ENCODE measurements around the gene CEP104.
A peak's percentile ranks its signal among the peaks of the same experiment; 100 is the strongest.

Gene CEP104

GRCh38 chr1:3894626-3895278, 37.7 kb upstream of the CEP104 start:
- no peak for DNase-seq

DNA sequence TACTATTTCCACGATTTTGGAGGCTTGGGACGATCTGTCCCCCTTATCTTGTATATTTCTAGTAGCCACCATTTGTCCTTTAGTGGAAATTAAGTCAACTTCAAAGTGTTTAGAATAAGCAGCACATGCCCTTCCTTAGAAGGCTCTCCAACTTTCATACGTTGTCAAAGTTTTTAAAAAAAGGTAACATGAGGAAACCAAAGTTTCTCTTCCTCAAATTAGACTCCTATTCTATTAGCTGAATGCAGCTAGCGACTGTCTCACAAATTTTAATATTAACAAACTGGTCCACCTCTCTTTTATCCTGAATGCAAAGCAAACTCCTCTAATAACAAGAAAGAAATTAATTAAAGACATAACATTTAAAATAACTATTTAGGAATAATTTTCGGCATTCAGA, 36.2 kb upstream of the CEP104 start:
- no peak for DNase-seq

- no peak for DNase-seq
These were observed 35.7 kb upstream of the CEP104 start for GRCh38 chr1:3892748-3893147.

GRCh38 chr1:3891329-3891865, 34.4 kb upstream of the CEP104 start:
- DNase-seq = no peak

DNA sequence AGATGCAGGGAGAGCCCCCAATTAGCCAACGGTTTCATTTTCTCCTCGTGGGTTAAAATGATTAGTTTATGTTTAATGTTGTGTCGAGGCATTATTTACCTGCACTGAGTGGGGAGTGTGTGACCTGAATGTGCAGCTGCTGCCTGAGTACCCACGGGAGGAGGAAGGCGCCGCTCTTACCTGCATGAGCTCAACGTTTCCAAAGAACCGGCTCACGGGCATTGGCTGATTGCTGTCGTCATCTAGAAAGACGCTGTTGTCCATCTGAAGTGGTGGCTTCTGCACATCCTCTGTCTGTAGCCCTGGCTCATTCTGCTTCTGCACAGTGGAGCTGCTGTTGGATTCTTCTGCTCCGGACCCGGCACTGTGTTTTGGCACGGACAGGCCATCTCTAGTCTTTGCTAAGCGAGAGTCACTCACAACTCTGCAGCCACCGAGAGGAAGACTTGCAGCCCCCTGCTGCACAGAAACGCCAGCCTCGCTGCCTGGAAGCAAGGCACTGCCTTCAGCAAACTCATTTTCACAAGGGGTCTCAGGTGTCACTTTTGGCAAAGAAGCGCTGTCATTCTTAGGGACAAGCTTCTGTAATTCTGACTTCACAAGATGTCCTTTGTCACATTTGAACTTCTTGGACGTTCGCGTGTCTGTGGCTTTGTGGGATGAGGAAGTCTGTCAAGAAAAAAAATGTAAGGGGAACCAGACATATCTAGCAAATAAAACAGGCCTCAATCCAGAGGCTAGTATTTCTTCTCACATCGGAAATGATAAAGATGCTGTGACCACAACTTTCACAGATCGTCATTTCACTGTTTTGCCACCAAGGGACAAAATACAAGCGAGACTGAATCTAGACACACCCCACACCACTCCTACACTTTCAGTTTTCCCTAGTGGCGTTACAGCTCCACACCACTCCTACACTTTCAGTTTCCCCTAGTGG, 33.6 kb upstream of the CEP104 start:
- DNase-seq = no peak

DNA sequence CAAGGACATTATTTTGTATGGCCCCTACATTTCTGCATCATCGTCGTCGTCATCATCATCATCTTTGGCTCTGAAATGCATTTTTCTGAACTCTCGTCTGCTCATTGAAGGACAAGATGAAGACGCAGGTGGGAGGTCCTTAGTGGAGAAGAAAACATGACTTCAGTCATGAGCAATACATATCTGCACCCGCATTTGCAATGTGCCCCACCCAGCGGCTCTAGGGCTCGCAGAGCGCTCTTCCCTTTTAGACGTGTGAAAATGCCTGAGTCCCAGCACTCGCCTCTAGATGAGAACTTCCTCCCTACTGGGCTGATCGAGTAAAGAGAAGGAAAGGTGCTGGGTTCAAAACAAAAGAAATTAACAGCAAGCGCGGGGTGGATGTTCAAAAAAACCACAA, 32.9 kb upstream of the CEP104 start:
- DNase-seq = no peak

GRCh38 chr1:3888301-3888700, 31.3 kb upstream of the CEP104 start:
- no peak for DNase-seq

DNA sequence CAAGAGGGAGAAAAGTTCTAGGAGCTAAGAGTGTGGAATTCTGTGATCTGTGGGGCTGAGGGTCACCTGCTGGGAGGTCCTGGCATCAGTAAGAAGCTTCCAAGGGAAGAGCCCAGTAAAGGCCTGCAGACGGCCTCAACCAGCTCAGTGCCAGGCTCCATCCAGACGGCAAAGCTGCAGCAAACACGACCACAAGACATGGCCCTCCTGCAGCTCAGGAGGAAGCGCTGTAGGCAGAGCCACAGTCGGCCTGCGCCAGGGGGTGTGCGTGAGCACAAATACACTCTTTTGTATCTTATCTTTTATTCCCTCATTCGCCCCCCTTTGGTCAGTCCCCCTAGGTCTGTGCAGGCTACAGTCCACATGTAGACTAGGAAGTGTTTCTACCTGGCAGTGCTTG, 29.7 kb upstream of the CEP104 start:
- DNase-seq = no peak

- DNase-seq = no peak
These were observed 29.2 kb upstream of the CEP104 start for GRCh38 chr1:3886106-3886670.

DNA sequence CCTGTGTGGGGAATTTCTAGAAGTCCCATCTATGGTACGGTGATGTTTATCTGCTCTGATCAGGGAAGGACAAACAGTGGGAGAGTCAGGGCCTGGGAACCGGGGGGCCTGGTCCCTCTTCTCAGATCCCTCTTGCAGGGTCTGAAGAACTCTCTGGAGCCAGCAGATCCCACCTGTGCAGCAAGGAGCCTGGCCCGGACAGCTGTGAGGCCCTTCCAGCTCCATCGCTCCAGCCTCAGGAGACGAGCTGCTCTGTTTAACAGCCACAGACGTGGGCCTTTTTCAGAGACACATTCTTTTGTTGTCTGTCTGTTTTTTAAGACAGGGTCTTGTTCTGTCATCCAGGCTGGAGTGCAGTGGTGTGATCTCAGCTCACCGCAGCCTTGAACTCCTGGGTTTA, 28.6 kb upstream of the CEP104 start:
- DNase-seq = no peak

- DNase-seq = no peak
These were observed 28.0 kb upstream of the CEP104 start for GRCh38 chr1:3884966-3885365.

GRCh38 chr1:3883194-3883925, 26.3 kb upstream of the CEP104 start:
- DNase-seq = no peak

DNA sequence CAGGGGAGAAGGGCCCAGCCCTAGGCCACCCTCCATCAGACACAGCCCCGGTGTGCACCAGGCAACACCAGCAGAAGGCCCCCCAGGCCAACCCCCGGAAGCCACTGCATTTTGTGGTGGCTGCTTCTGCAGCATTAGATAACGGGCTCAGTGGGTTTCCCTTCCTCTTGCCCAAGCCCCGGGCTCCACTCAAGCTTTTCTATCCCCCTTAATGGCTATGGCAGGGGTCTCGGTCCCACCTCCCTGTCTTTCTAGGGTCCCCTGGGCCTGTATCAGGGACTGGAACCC, 24.1 kb upstream of the CEP104 start:
- no peak for DNase-seq

GRCh38 chr1:3880429-3881192, 23.6 kb upstream of the CEP104 start:
- DNase-seq = no peak

- DNase-seq = no peak
These were observed 22.9 kb upstream of the CEP104 start for GRCh38 chr1:3879787-3880428.

GRCh38 chr1:3879099-3879498, 22.1 kb upstream of the CEP104 start:
- DNase-seq = no peak

- DNase-seq = no peak
These were observed 19.7 kb upstream of the CEP104 start for GRCh38 chr1:3876716-3877115.

GRCh38 chr1:3874736-3875135, 17.7 kb upstream of the CEP104 start:
- no peak for DNase-seq

DNA sequence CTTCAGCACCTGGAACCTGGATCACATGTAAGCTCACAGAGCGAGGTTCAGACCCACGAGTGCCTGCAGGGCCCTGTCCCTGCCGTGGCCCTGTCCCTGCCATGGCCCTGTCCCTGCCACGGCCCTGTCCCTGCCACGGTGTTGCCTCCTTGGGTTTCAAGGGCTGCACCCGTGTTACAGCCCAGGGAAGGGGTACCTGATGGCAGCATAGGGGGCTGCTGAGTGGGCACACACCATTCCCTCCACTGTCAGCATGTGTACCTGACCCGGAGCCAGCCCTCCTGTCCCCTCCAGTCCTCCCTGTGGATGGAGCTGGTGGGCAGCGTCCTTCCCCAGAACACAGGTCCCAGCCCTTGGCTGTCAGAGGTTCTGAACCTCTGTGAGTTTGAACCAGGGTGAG, 15.5 kb upstream of the CEP104 start:
- DNase-seq = no peak

- DNase-seq = no peak
These were observed 14.4 kb upstream of the CEP104 start for GRCh38 chr1:3871451-3871805.

- peak; percentile 12 for DNase-seq
These were observed 12.8 kb upstream of the CEP104 start for GRCh38 chr1:3869751-3870301.
